Effector CD4-positive, alpha-beta T cell (primary cell): ENCODE measurements around the gene COL12A1.

Source experiments
- DNase-seq: peaks from one replicate; pipeline ENCODE4 v3.0.0-alpha.2; 2020

The COL12A1 gene

DNA sequence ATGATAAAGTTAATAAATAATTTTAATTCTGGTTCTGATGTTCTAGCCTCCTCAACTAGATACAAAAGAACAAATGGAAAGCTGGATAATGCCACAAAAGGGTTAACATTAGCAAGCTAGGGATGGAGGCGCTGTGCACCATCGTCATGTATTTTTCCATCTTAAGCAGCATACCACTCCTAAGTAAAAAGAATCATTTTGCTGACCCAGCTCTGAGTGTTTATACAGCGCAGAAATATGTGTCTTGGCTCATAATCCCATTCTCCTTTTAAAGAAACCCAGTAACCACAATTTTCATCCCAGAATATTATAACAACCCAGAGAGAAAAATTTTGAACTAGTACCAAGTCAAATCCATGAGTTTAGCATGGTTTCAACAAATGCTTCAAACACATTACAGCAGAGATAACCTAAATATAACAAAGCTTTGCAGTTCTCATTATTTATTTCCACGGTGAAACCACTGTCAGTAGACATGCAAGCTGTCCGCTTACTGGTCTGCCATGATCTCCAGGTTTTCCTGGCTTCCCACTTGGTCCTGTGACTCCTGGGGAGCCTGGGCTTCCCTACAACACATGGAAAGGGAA, 111.1 kb downstream of the COL12A1 start:
- no peak for DNase-seq

DNA sequence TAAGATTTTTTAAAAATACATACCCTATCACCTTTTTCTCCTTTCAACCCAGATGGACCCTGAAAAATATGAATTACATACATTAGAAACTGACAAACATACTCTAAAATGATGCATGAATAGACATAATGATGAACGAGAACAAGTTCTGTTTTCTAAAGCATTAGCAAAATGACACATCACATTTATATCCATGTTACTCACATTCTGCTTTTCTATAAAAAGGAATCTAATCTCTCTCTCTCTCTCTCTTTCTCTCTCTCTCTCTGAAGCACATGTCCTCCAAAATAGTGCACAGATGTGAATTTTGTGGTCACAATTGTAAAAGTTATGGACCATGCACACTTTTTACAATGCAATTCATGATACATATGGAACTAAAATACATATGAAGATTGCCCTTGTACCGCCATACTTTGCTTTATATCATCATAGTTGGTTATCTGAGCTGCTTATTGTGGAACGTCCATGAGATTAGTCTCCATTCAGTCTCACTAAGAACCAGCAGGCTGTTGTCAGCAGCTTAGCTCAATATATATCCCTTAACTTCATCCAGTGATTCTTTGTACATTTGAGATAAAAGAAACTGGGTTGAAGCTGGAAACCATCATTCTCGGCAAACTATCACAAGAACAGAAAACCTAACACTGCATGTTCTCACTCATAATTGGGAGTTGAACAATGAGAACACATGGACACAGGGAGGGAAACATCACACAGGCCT, 114.2 kb downstream of the COL12A1 start:
- DNase-seq: no peak

DNA sequence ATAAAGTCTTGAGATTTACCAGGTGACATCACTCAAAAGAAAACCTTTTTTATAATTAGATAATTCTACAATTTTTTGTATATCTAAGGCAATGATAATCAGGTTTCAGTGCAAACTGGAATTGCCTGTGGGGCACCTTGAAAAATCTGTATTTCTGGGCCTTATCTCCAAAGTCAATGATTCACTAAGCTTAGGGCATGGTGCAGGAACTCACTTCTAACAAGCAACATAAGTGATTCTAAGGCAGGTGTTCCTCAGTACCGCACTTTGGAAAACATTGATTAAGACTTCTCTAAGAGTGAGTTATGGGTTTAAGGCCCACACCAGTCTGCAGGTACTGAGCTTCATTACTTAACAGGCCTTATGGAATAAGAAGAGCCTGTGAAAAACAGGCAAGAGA, 115.3 kb downstream of the COL12A1 start:
- no peak for DNase-seq

DNA sequence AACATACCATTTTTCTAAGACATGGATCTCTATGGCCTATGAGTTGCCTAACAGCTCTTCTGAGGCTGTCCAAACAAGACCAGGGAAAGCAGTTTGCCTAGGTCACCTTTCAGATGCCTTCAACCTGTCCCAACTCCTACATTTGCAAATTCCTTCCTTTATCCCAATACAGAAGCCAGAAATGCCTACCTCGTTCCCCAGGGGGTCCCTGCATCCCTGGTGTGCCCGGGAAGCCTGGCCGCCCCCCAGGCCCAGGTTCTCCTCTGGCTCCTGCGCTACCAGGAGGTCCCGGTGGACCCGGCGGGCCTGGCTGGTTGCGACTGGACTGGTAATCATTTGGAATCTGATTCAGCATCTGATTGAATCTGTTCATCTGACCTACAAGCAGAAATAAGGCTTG, 115.9 kb downstream of the COL12A1 start:
- no peak for DNase-seq

- no peak for DNase-seq
Measured at GRCh38 chr6:75089151-75089897, 116.5 kb downstream of the COL12A1 start.

DNA sequence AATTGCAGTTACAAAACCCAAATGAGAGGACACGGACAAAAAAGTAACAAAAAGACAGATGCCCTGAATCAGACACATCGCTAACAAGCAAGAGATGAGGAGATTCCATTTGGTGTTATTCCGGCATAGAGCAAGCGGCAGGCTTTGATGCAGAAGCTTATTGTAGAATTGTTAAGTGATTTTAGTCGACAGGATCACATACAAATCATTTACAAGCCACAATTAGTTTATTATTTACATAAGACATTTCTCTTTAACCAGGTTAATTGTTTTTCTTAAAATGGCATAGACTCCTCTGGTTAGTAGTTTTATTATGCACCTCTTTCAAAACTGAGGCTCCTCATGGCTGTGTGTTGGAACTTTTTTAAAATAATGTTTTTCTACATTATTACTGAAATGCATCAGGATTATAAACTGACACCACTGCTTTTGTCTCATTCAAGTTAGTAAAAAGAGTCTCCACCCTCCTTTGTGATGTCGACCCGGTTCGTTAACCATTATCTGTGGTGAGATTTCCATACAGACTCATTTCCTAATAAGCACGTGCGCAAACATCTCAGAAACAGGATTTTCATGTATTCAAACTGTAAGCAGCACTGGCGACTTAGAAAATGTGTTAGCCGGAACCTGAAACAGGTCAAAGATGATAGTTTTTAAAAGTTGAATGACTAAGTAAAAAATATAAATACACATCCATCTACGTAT, 119.8 kb downstream of the COL12A1 start:
- DNase-seq: no peak

DNA sequence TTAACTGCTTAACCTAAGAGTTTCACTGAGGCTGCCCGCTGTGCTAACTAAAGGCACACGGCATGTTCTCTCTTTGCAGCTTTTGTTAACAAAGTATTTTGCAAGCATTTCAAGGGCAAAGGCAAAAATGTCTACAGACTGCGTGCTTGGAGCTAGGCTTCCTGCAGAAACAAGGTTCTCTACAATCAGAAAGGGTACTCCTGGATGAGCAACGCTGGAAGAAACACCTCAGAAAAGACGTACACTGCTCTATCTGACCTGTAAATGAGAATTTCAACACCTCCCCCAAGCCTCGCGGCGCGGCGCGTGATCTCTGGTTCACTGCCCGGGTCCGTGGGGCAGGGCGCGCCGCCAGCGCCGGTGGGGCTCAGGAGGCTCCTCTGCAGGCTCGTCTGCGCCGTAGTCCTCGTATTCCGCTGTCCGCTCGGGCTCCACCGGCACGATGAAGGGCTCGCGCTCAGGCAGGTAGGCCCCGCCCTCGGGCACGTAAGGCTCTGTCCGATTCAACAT, 120.9 kb downstream of the COL12A1 start:
- no peak for DNase-seq

- DNase-seq: no peak
Measured at GRCh38 chr6:75084018-75084417, 121.8 kb downstream of the COL12A1 start.

DNA sequence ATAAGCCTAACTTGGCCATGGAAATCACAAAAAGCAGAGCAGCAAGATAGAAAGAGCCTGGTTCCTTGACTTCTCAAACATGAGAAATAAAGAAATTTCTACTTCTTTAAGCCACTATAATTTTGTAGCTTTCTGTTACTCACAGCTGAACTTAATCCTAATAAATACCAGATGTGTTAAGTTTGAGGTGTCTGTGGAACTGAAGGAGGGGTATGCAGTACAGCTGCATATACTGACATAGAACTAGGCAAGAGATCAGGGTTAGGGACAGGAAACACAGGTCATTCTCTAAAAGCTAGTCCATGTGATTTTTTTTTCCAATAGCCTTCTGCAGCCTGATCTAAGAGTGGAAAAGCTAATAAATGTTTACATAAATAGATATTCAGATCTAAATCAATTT, 123.9 kb downstream of the COL12A1 start:
- DNase-seq: no peak

GRCh38 chr6:75081047-75081446, 124.8 kb downstream of the COL12A1 start:
- no peak for DNase-seq

DNA sequence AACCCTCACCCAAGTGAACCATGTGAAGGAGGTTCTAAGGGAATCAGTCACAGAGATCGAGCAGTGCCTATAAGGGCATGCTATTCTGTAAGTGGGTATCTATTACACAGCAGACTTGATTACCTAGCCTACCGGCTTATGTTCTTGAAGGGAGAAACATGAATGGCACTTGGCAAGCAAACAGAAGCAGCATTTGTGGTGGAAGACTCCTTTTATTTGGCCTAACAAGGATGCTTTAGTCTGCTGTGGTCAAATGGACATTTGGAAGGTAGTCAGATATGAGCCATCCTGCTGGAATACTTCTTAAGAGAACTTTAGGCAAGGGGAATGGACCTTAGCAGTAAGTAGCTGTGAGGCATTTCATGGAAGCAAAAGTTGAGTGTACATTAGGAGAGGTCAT, 126.3 kb downstream of the COL12A1 start:
- no peak for DNase-seq

DNA sequence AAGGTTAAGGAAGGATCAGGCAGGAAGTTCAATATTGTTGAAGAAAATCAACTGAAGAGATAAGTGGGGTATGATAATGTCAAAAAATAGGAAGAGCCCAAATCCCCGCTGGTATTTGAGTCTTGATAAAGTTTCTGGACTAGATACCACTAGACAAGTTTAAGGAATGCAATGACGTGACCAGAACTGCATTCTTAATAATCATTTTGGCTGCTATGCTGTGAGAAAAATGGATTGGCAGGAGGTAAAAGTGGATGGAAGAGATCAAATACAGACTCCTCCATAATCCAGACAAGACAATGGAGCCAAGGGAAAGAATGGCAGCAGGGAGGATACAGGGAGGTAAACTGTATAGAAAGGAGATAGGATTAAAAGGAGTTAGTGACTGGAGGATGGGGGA, 128.2 kb downstream of the COL12A1 start:
- no peak for DNase-seq

DNA sequence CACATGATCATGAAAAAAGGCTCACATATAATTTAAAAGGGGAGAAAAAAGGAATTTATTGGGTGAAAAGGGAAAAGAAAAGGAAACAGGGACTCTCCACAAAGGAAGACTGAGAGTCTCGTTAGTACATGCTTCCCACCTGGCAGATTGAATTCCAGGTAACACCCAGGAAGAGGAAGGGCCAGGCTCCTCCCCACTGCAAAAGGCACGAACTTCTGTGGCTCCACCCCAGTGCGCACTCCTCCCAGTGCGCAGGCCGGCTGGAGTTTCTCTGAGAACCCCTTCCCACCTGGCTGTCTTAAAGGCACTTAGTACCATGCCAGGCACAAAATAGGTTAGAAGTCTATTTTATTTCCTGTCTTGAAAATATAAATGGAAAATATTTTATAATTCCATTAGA, 129.8 kb downstream of the COL12A1 start:
- no peak for DNase-seq

- DNase-seq: no peak
Measured at GRCh38 chr6:75070244-75070643, 135.6 kb downstream of the COL12A1 start.

GRCh38 chr6:75065523-75065922, 140.3 kb downstream of the COL12A1 start:
- DNase-seq: no peak

DNA sequence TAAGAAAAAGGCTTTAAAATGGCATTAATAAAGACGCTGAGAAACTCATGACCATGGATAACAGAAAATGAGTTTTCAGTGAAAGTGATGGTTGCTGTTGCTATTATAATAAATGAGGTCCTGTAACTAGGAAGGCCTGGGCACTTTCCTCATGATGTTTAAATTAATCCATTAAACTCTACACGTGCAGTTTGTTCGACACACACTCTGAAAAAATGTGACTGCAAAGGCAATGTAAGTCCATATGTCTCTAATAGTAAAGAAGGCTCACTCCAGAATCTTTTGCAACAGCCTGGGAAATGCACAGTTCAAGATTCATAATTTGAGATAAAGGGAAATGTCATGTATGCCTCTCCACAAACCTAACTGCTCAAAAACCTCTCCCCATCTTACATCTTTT, 153.4 kb downstream of the COL12A1 start:
- no peak for DNase-seq

GRCh38 chr6:75049308-75049707, 156.5 kb downstream of the COL12A1 start:
- no peak for DNase-seq

GRCh38 chr6:75044846-75045245, 161.0 kb downstream of the COL12A1 start:
- no peak for DNase-seq

GRCh38 chr6:75041381-75041780, 164.5 kb downstream of the COL12A1 start:
- DNase-seq: no peak
